GM13976 (cell line): ENCODE data around the gene CNGA3.

Experiments
- DNase-seq: peaks from one replicate; pipeline ENCODE4 v3.0.0; 2012; ENCODE audit warnings: low spot score
- in situ Hi-C: fragments of 300-500 bp; cut with MboI; formaldehyde crosslinking; loops from one replicate; pipeline ENCODE4 v1.12.0; 2022; ENCODE audit warnings: low sequenced_read_pairs, mixed read lengths, inconsistent platforms; ENCODE audit not compliant: unreplicated experiment
- TF ChIP-seq, protein P1 (sequence below): IDR thresholded peaks from 2 replicates; pipeline ENCODE4 v1.5.1; 2012; ENCODE audit warnings: borderline replicate concordance, mild to moderate bottlenecking; ENCODE audit not compliant: insufficient read depth; ENCODE audit errors: extremely low read depth, missing control alignments, control extremely low read depth

Gene CNGA3

DNA sequence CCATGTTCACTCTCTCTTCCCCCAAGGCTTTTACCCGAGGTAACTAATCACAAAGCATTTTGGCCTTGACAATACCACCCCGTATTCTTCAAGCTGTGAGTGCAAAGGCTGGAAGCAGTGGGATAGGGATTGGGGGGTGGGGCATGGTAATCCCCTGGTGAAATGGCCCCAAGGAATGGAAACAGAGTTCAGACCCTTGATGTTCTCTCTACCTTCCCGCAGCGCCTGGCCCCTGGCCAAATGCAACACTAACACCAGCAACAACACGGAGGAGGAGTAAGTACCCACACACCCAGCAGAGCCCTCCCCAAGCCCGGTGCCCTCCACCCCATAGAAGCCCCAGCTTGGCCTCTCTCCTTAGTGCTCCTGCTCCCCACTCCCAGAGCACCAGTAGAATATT is 36.9 kb downstream of the CNGA3 start:
- TF ChIP-seq, protein P1, sequence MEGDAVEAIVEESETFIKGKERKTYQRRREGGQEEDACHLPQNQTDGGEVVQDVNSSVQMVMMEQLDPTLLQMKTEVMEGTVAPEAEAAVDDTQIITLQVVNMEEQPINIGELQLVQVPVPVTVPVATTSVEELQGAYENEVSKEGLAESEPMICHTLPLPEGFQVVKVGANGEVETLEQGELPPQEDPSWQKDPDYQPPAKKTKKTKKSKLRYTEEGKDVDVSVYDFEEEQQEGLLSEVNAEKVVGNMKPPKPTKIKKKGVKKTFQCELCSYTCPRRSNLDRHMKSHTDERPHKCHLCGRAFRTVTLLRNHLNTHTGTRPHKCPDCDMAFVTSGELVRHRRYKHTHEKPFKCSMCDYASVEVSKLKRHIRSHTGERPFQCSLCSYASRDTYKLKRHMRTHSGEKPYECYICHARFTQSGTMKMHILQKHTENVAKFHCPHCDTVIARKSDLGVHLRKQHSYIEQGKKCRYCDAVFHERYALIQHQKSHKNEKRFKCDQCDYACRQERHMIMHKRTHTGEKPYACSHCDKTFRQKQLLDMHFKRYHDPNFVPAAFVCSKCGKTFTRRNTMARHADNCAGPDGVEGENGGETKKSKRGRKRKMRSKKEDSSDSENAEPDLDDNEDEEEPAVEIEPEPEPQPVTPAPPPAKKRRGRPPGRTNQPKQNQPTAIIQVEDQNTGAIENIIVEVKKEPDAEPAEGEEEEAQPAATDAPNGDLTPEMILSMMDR: no peak
- in situ Hi-C loops: loop anchor here (10.0 to 25.0 kb wide), 2 partner anchors 571 to 678 kb away; no protein-coding TSS in a partner anchor
- DNase-seq: no peak

DNA sequence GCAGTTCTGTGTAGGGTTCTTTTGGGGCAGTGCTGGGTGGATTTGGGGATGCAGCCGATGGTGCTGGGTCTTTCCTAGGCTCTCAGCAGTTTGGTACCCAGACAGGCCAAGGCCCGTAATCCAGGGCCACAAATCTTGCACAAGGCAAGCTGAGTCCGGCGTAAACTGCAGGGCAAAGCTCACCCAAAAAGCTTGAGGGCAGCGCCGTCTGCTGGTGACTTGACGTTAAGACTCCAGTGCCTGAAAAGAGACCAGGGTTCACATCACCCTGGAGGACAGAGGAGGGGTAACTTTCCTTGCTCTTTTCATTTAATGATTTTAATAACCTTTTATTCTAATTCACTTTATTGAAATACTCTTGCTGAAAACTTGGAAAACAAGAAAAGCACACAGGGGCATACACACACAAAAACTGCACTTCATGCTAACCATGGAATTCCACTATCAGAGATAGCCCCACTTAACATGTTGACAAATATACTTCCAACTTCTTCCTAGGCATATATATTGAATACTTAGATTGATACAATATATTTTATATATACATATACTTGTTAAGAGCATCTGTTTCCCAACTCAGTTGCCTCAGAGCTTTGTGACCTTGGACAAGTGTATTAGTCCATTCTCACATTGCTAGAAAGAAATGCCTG is 38.9 kb downstream of the CNGA3 start:
- TF ChIP-seq, protein P1: peak; percentile 95
- in situ Hi-C loops: loop anchor here (10.0 to 25.0 kb wide), 2 partner anchors 573 to 680 kb away; no protein-coding TSS in a partner anchor
- peak; percentile 87 for DNase-seq

DNA sequence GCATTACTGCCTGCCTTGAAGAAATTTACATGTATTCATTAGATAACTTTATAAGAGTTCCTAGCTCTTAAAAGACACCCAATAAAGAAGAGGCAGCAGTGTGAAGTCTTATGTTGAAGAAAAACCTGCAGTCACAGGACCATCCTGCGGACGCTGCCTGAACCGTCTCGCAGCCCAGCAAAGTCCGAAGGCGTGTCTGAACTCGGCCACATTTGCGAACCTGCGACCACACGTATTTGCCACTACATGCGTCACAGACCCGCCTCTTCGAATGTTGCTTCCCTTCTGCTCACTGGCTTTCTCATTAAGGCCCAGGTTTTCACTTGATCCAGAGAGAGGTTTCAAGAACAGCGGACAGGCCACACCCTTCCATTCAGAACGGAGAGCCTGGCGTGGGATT is 41.2 kb downstream of the CNGA3 start:
- DNase-seq: no peak
- in situ Hi-C loops: loop anchor here (10.0 to 25.0 kb wide), 2 partner anchors 575 to 683 kb away; no protein-coding TSS in a partner anchor
- TF ChIP-seq, protein P1: no peak

DNA sequence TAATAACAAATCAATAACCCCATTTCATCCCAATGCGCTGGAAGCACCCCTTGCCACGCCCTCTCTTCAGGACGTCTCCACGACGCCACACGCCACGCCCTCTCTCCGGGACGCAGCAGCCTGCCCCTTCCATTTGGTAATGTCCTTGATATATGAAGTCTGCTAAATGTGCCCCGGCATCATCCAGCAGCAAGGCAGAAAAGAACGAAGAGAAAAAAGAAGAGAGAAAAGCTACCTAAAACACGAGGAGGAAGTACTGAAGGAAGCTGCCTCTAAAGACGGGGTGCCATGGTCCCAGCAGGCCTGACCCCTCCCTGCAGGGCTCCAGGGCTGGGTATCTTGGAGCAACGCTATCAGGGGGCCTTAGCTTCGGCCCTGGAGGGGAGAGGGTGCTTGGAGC is 41.8 kb downstream of the CNGA3 start:
- TF ChIP-seq, protein P1: no peak
- in situ Hi-C loops: loop anchor here (10.0 to 25.0 kb wide), 2 partner anchors 576 to 683 kb away; no protein-coding TSS in a partner anchor
- peak; percentile 11 for DNase-seq

DNA sequence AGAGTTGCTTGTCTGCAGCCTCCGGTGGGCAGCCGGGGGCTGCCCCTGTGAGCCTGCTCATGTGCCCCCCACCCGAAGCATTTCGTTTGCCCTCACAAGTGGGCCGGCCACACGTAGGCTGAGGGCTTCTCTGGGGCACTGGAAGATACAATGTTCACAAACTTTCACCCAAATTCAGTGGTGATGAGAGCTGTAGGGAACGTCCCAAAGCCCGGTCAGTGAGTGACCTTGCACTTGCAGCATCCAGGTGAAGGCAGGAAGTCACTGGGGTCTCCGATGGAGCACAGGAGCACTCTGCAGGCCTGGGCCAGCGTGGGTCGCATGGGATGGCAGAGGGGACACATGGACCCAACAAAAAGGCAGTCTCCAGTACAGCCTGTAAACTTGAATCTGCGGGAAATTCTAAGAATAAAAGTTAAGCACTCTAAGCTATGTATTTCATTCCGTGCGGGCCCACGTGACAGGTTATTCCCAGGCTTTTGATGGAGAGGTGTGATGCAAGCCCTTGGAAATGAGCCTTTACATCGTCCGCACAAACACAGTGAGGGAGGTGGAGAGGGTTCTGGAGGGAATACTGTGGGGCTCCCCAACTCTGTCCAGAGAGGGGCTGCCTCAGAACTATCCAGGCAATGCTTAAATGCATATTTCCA is 42.5 kb downstream of the CNGA3 start:
- TF ChIP-seq, protein P1: no peak
- peak; percentile 8 for DNase-seq
- in situ Hi-C loops: loop anchor here (10.0 to 25.0 kb wide), 2 partner anchors 576 to 684 kb away; no protein-coding TSS in a partner anchor

DNA sequence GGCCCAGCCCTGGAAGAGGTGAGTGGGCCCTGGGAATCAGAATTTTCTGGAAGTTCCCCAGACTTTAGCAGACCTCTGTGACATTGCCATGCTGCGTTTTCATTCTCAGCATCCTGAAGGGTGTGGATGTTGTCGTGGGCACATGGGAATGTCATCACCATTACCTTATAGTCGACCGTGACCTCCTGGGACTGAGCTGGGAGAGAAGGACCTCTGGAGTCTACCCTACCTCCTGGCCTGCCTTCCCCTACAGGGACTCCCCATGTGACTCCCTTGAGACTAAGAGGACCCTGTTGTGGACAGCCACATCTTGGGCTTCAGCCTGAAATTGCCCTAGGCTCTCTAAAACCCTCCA is 43.0 kb downstream of the CNGA3 start:
- TF ChIP-seq, protein P1: no peak
- DNase-seq: peak; percentile 10
- in situ Hi-C loops: loop anchor here (10.0 to 25.0 kb wide), 2 partner anchors 577 to 684 kb away; no protein-coding TSS in a partner anchor
